ENCODE measurements around the gene AGR2.

Gene AGR2

GRCh38 chr7:16743236-16743635 is 61.6 kb downstream of the AGR2 start:
- DNase-seq (ENCODE audit: low spot score): no peak
- no peak for FAIRE-seq

DNA sequence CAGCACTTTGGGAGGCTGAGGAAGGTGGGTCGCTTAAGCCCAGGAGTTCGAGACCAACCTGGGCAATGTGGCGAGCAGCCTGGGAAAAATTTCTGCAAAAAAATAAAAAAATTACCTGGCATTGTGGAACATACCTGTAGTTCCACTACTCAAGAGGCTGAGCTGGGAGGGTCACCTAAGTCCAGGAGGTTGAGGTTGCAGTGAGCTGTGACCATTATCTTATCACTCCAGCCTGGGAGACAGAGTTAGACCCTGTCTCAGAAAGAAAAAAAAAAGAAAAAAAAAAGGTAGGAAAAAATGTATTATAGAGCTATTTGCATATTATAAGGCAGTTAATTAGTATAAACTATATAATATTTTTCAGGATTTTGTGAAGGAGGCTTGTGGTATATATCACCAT is 62.3 kb downstream of the AGR2 start:
- FAIRE-seq: no peak

More for the DNA sequence above, 62.3 kb downstream of the AGR2 start:
- DNase-seq (ENCODE audit: low spot score): no peak
